Measurements from ENCODE around the gene SYNDIG1. TPM values are rescaled to one million over a fixed set of nuclear protein-coding genes. Genes with fewer than 3 reads are reported as not detected.

SYNDIG1 gene
- total RNA-seq (2012; rRNA removed) (not detected in 2 replicates), polyA plus RNA-seq (2012; rRNA removed) (not detected in 2 replicates), Bru-seq, nascent RNA (percentile 3 among the genes with signal in this experiment), BruChase-seq, experiment 1, labeled RNA remaining after a 6-hour chase (percentile 3 among the genes with signal in this experiment), BruChase-seq, experiment 2, labeled RNA remaining after a 2-hour chase (percentile 5 among the genes with signal in this experiment)
- polyA plus RNA-seq (2012; cell fraction: cytosol; rRNA removed): not detected in 2 replicates
- not detected in 2 replicates for polyA plus RNA-seq (2012; cell fraction: nucleus; rRNA removed; ENCODE audit: low replicate concordance)
- long read RNA-seq: 0 reads

- DNase-seq (no peak), ATAC-seq (ENCODE audit: low read depth) (peak; percentile 17)
- no peak within 1 kb of the TSS for H3K4me2 ChIP-seq (ENCODE audit: low read depth, low read length)
- H3K27ac ChIP-seq (ENCODE audit: insufficient read depth, low read length): no peak within 1 kb of the TSS
- H3K36me3 ChIP-seq (ENCODE audit: control insufficient read depth, insufficient read depth, low read length): no peaks in the 10 kb centered on the region
- H3K9me3 ChIP-seq (ENCODE audit: control insufficient read depth, insufficient read depth, low read length): no peaks in the 10 kb centered on the region
- no peak within 1 kb of the TSS for H3K56ac ChIP-seq (ENCODE audit: extremely low read depth, insufficient read depth, low read length)
- H2BK15ac ChIP-seq (ENCODE audit: low read depth, low read length): no peak within 1 kb of the TSS
- no TSS peak for BruUV-seq (replicated peaks)
- no peak within 1 kb of the TSS for H2AK9ac ChIP-seq (replicated peaks; ENCODE audit: low read depth, low read length, poor library complexity)
- intact Hi-C loops (cut with micrococcal nuclease) (no loop called here), in situ Hi-C loops (cut with MboI; ENCODE audit: low sequenced_read_pairs) (no loop called here), dilution Hi-C loops (cut with HindIII; ENCODE audit: low sequenced_read_pairs, unreplicated experiment) (no loop called here)
- ChIA-PET POLR2A (ENCODE audit: unreplicated experiment) (no interaction called here), CTCF (no interaction called here)
- no peaks in the 10 kb centered on the region for H3K9me1 ChIP-seq (ENCODE audit: insufficient read depth, low read length)
- H3K23ac ChIP-seq (ENCODE audit: low read depth, low read length): no peak within 1 kb of the TSS
- no peak within 1 kb of the TSS for H2AK5ac ChIP-seq (ENCODE audit: low read depth, low read length)
- no peaks in the 10 kb centered on the region for H3K4me1 ChIP-seq (ENCODE audit: control insufficient read depth, insufficient read depth, low read length)
- H4K5ac ChIP-seq (ENCODE audit: low read depth, low read length): no peak within 1 kb of the TSS
- no peak within 1 kb of the TSS for H2BK20ac ChIP-seq (ENCODE audit: low read depth, low read length)
- H3K27me3 ChIP-seq (ENCODE audit: control insufficient read depth, insufficient read depth, low read length): peaks cover 36% of the 10 kb centered on the region
- H3K14ac ChIP-seq (replicated peaks; ENCODE audit: low read depth, low read length): no peak within 1 kb of the TSS
- WGBS, 2 experiments (ENCODE audit: extremely low coverage in 2 of 2, insufficient read length in 1 of 2): 1% methylated on average over 32 of the region's 91 CpGs; no CpG with 5 or more reads in 1 of the 2 experiments
- H3K4me3 ChIP-seq (ENCODE audit: insufficient read depth, low read depth, low read length): no peak within 1 kb of the TSS
- no peaks in the 10 kb centered on the region for H4K20me1 ChIP-seq (ENCODE audit: insufficient read depth, low read length)
- no peak within 1 kb of the TSS for H3K9ac ChIP-seq (ENCODE audit: low read depth, low read length)
- H3K79me1 ChIP-seq (ENCODE audit: low read depth in 1 of 2, low read length in 2 of 2): no peaks in the 10 kb centered on the region
- no peak within 1 kb of the TSS for H2BK5ac ChIP-seq (ENCODE audit: low read depth, low read length, poor library complexity, severe bottlenecking)
- H4K91ac ChIP-seq (ENCODE audit: insufficient read depth, low read depth, low read length): no peak within 1 kb of the TSS
- no peak for TF ChIP-seq POLR2A (IDR thresholded peaks at IDR 0.05; ENCODE audit: low read depth, low read length)
- TF ChIP-seq RAD21 (IDR thresholded peaks at IDR 0.05; ENCODE audit: low read length): no peak
- no peak within 1 kb of the TSS for H2BK120ac ChIP-seq (ENCODE audit: low read depth, low read length)
- H3K4ac ChIP-seq (ENCODE audit: low read depth, low read length): no peak within 1 kb of the TSS
- no peak within 1 kb of the TSS for H3K18ac ChIP-seq (ENCODE audit: low read depth, low read length)
- no peak within 1 kb of the TSS for H4K8ac ChIP-seq (ENCODE audit: low read depth in 2 of 2, low read length in 2 of 2)
- no peak within 1 kb of the TSS for H2AFZ ChIP-seq (replicated peaks; ENCODE audit: low read length, poor library complexity)
Measured at GRCh38 chr20:24469116-24469893, at the start of gene SYNDIG1. SYNDIG1 (plus strand) TSS chr20:24469629; CDS start chr20:24543098, 73,469 bp downstream.

Measured in IMR-90 (cell line).